T-helper 2 cell treated with Interferon-gamma antibody and Interleukin-4, amounts not matched to agents 5 μg/mL and 100 μg/mL, for 36 hours (primary cell): ENCODE results near the gene CTNND2.

ENCODE experiments used
- DNase-seq: peaks from one replicate; pipeline ENCODE4 v3.0.0; 2021; ENCODE audit warnings: low spot score
- H3K27ac Mint-ChIP-seq: one replicate; pipeline ENCODE4 v1.8.0; 2021; ENCODE audit warnings: mild to moderate bottlenecking, mixed read lengths
- H3K27me3 Mint-ChIP-seq: one replicate; pipeline ENCODE4 v1.8.0; 2021; ENCODE audit warnings: low read depth, mixed read lengths
- H3K36me3 Mint-ChIP-seq: one replicate; pipeline ENCODE4 v1.8.0; 2021; ENCODE audit warnings: low read depth, mixed read lengths
- H3K4me1 Mint-ChIP-seq: one replicate; pipeline ENCODE4 v1.8.0; 2021; ENCODE audit warnings: low read depth, mixed read lengths
- H3K4me3 Mint-ChIP-seq: one replicate; pipeline ENCODE4 v1.8.0; 2022; ENCODE audit warnings: mild to moderate bottlenecking, moderate library complexity, mixed read lengths
- H3K9me3 Mint-ChIP-seq: one replicate; pipeline ENCODE4 v1.8.0; 2021; ENCODE audit warnings: mixed read lengths

The CTNND2 gene

GRCh38 chr5:11904265-11904906, at the start of gene CTNND2:
Gene CTNND2, minus strand, starts transcription at chr5:11904446. Its CDS starts 593 bp downstream, at chr5:11903853.
- peaks cover 37% of the 10 kb centered on the region for H3K27me3 Mint-ChIP-seq
- no peaks in the 10 kb centered on the region for H3K36me3 Mint-ChIP-seq
- no peaks in the 10 kb centered on the region for H3K9me3 Mint-ChIP-seq
- peak within 1 kb of the TSS; percentile 18 for H3K4me3 Mint-ChIP-seq
- H3K27ac Mint-ChIP-seq: no peak within 1 kb of the TSS
- H3K4me1 Mint-ChIP-seq: peaks cover 5% of the 10 kb centered on the region
- no peak for DNase-seq

- Mint-ChIP-seq H3K9me3 (peaks cover 27% of the 10 kb centered on the region), H3K4me3 (no peak overlapping the region)
- no peak for DNase-seq
Observed at GRCh38 chr5:11946317-11946716, 42.1 kb upstream of the CTNND2 start.

GRCh38 chr5:11941566-11941965, 37.3 kb upstream of the CTNND2 start:
- Mint-ChIP-seq H3K27me3 (no peaks in the 10 kb centered on the region), H3K4me1 (no peaks in the 10 kb centered on the region), H3K9me3 (peaks cover 16% of the 10 kb centered on the region), H3K36me3 (no peaks in the 10 kb centered on the region), H3K4me3 (no peak overlapping the region), H3K27ac (no peak overlapping the region)
- DNase-seq: no peak

More at GRCh38 chr5:11946317-11946716, 42.1 kb upstream of the CTNND2 start:
- Mint-ChIP-seq H3K27ac (no peak overlapping the region), H3K36me3 (no peaks in the 10 kb centered on the region), H3K4me1 (no peaks in the 10 kb centered on the region), H3K27me3 (no peaks in the 10 kb centered on the region)

GRCh38 chr5:11931638-11932037, 27.4 kb upstream of the CTNND2 start:
- no peak overlapping the region for H3K27ac Mint-ChIP-seq
- H3K4me1 Mint-ChIP-seq: no peaks in the 10 kb centered on the region
- H3K36me3 Mint-ChIP-seq: no peaks in the 10 kb centered on the region
- H3K27me3 Mint-ChIP-seq: no peaks in the 10 kb centered on the region
- no peak overlapping the region for H3K4me3 Mint-ChIP-seq
- peaks cover 3% of the 10 kb centered on the region for H3K9me3 Mint-ChIP-seq
- DNase-seq: no peak

GRCh38 chr5:11928909-11929308, 24.7 kb upstream of the CTNND2 start:
- no peak for DNase-seq
- Mint-ChIP-seq H3K36me3 (no peaks in the 10 kb centered on the region), H3K27ac (no peak overlapping the region), H3K4me1 (no peaks in the 10 kb centered on the region), H3K27me3 (no peaks in the 10 kb centered on the region), H3K4me3 (no peak overlapping the region), H3K9me3 (peaks cover 10% of the 10 kb centered on the region)

GRCh38 chr5:11925701-11926100, 21.5 kb upstream of the CTNND2 start:
- no peaks in the 10 kb centered on the region for H3K27me3 Mint-ChIP-seq
- no peak for DNase-seq
- no peak overlapping the region for H3K27ac Mint-ChIP-seq
- H3K9me3 Mint-ChIP-seq: peaks cover 21% of the 10 kb centered on the region
- no peaks in the 10 kb centered on the region for H3K4me1 Mint-ChIP-seq
- no peaks in the 10 kb centered on the region for H3K36me3 Mint-ChIP-seq
- H3K4me3 Mint-ChIP-seq: no peak overlapping the region

DNA sequence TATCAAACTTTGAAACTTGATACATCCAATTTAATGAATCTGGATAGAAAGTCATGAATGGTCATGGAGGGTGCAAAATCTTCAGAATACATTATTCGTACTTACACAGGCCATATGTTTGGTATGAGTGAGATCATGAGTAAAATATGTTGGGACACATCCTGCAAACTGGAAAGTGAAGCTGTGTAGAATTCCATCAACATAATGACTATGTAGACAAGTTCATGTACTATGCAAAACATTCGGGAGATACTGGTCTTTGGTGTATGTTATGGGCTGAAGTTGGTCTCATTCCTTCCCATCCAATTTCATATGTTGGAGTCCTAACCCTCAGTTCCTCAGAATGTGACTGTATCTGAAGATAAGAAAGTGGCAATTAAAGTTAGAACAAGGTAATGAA, 18.1 kb upstream of the CTNND2 start:
- Mint-ChIP-seq H3K9me3 (peaks cover 22% of the 10 kb centered on the region), H3K27ac (no peak overlapping the region), H3K36me3 (no peaks in the 10 kb centered on the region), H3K27me3 (no peaks in the 10 kb centered on the region), H3K4me3 (no peak overlapping the region), H3K4me1 (no peaks in the 10 kb centered on the region)
- DNase-seq: no peak

DNA sequence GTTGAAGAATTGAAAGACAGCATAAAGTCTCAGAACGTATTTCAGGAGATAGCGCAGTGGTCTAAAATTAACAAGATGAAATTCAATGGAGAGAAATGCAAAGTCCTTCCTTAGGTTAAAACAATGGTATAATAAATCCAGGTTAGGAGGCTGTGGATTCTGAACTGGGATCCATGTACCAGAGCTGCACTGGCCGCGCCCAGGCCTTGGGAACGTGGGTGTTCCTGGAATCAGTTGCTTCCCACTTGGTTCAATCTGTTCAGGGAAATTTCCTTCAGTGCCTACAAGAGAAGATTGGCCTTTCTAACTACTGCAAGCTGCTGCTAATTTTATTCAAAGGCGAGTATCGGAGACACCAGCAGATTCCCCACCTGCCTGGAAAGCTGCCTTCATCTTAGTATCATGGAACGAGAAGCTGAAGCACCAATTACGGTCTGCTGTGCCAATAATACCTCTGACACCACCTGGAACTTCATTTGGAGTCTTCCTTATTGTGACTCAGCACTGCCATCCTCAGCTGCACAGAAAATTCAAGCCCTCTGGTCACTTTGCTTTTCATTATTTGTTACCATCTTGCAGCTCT, 14.3 kb upstream of the CTNND2 start:
- H3K4me3 Mint-ChIP-seq: no peak overlapping the region
- no peaks in the 10 kb centered on the region for H3K36me3 Mint-ChIP-seq
- H3K27ac Mint-ChIP-seq: no peak overlapping the region
- no peaks in the 10 kb centered on the region for H3K4me1 Mint-ChIP-seq
- DNase-seq: no peak
- H3K27me3 Mint-ChIP-seq: no peaks in the 10 kb centered on the region
- peaks cover 13% of the 10 kb centered on the region for H3K9me3 Mint-ChIP-seq

GRCh38 chr5:11909471-11909870, 5.2 kb upstream of the CTNND2 start:
- H3K4me3 Mint-ChIP-seq: no peak overlapping the region
- peaks cover 3% of the 10 kb centered on the region for H3K4me1 Mint-ChIP-seq
- peaks cover 3% of the 10 kb centered on the region for H3K9me3 Mint-ChIP-seq
- H3K27ac Mint-ChIP-seq: no peak overlapping the region
- peaks cover 15% of the 10 kb centered on the region for H3K27me3 Mint-ChIP-seq
- no peak for DNase-seq
- no peaks in the 10 kb centered on the region for H3K36me3 Mint-ChIP-seq

DNA sequence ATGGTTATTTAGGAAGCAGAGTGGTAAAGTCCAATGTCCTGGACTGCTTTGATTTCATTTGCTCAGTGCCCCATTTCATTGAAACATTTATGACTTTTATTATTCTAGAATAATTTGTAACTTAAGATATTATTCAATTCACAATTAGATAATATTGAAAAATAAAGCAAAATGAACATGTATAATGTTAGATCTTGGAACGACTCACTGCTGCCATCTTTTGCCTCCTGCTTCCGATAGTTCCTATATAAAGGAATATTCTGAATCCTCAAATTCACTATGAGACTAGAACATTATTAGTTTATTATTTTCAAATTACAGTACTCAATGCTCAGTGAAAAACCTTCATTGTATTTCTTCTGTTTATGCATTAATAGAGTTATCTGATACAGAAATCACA, 2.3 kb upstream of the CTNND2 start:
- H3K4me3 Mint-ChIP-seq: no peak overlapping the region
- no peak for DNase-seq
- peaks cover 5% of the 10 kb centered on the region for H3K4me1 Mint-ChIP-seq
- peaks cover 3% of the 10 kb centered on the region for H3K9me3 Mint-ChIP-seq
- no peaks in the 10 kb centered on the region for H3K36me3 Mint-ChIP-seq
- H3K27me3 Mint-ChIP-seq: peaks cover 36% of the 10 kb centered on the region
- H3K27ac Mint-ChIP-seq: no peak overlapping the region

- Mint-ChIP-seq H3K27ac (no peak overlapping the region), H3K4me1 (peaks cover 5% of the 10 kb centered on the region), H3K27me3 (peaks cover 37% of the 10 kb centered on the region), H3K4me3 (peak overlapping the region; percentile 13), H3K36me3 (no peaks in the 10 kb centered on the region), H3K9me3 (peaks cover 3% of the 10 kb centered on the region)
- DNase-seq: no peak
Observed at GRCh38 chr5:11905206-11905605, 960 bp upstream of the CTNND2 start.

GRCh38 chr5:11903614-11904264, 507 bp downstream of the CTNND2 start:
- peaks cover 37% of the 10 kb centered on the region for H3K27me3 Mint-ChIP-seq
- no peak overlapping the region for H3K4me3 Mint-ChIP-seq
- no peak overlapping the region for H3K27ac Mint-ChIP-seq
- H3K4me1 Mint-ChIP-seq: peaks cover 5% of the 10 kb centered on the region
- no peaks in the 10 kb centered on the region for H3K9me3 Mint-ChIP-seq
- DNase-seq: peak; percentile 6
- H3K36me3 Mint-ChIP-seq: no peaks in the 10 kb centered on the region

DNA sequence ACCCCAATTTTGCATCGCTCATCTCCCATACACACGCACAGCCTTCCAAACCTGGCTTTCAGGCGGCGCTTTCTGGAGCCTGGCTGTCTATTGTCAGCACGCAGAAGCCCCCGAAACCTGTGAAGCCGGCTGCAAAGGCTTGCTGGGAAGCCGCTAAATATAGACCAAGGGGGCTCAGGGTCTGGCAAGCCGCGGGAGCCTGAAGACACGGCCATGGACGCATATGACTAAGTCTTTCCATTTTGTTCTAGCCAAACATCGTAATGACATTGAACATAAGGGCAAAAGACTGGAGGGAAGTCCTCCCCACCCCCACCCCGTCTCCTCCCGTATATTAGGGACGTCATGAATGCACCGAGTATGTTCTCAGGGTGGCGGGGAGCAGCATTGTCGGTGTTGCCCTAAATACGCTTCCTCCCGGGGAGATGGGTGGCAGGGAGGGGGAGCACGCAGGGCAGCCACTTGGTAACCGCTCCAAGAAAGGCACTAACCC, 1.1 kb downstream of the CTNND2 start:
- Mint-ChIP-seq H3K4me3 (peak overlapping the region; percentile 18), H3K27me3 (peaks cover 37% of the 10 kb centered on the region), H3K4me1 (peaks cover 5% of the 10 kb centered on the region), H3K9me3 (no peaks in the 10 kb centered on the region), H3K36me3 (no peaks in the 10 kb centered on the region), H3K27ac (no peak overlapping the region)
- DNase-seq: no peak

GRCh38 chr5:11902201-11902619, 2.0 kb downstream of the CTNND2 start:
- no peak for DNase-seq
- no peaks in the 10 kb centered on the region for H3K36me3 Mint-ChIP-seq
- H3K9me3 Mint-ChIP-seq: no peaks in the 10 kb centered on the region

More at GRCh38 chr5:11902201-11902619, 2.0 kb downstream of the CTNND2 start:
- H3K4me1 Mint-ChIP-seq: peaks cover 5% of the 10 kb centered on the region
- H3K27me3 Mint-ChIP-seq: peaks cover 37% of the 10 kb centered on the region
- H3K27ac Mint-ChIP-seq: no peak overlapping the region
- no peak overlapping the region for H3K4me3 Mint-ChIP-seq
